ENCODE data around the gene BCL2L11.
A peak's percentile ranks its signal among the peaks of the same experiment; 100 is the strongest.
"Not testable (repeated sequence)": the region's sequence is repeated elsewhere in the genome, so short reads cannot be mapped to it uniquely, and the experiment has no call there.

Gene BCL2L11

GRCh38 chr2:111120253-111121027 is at the start of gene BCL2L11:
TSS of gene BCL2L11 (plus strand) at chr2:111120914. CDS start at chr2:111123746, 2,832 bp downstream.
- peak; percentile 94 for DNase-seq

- DNase-seq: no peak
Observed at GRCh38 chr2:111071600-111072171, 49.0 kb upstream of the BCL2L11 start.

- no peak for DNase-seq
Observed at GRCh38 chr2:111072220-111072871, 48.4 kb upstream of the BCL2L11 start.

DNA sequence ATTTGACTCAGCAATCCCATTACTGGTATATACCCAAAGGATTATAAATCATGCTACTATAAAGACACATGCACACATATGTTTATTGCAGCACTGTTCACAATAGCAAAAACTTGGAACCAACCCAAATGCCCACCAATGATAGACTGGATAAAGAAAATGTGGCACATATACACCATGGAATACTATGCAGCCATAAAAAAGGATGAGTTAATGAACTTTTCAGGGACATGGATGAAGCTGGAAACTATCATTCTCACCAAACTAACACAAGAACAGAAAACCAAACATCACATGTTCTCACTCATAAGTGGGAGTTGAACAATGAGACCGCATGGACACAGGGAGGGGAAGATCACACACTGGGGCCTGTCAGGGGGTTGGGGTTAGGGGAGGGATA is 38.1 kb upstream of the BCL2L11 start:
- not testable (repeated sequence) for DNase-seq

DNA sequence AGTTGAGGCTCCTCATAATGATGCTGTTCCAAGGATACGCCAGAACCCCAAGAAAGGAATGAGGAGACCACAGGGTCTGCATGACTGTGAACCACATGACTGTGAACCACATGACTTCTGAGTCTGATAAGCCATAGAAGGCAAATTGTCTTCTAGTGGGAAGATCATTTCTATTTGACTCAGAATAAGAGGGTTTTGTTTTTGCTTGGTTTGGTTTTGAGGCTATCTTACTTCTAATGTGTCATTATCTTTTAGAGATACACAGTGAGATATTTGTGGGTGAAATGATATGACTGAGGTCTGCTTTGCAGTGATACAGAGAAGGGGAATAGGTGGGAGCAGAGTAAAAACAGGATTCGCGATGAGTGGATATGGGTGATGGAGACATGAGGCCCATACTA is 28.9 kb upstream of the BCL2L11 start:
- no peak for DNase-seq

- no peak for DNase-seq
Observed at GRCh38 chr2:111094691-111095090, 26.0 kb upstream of the BCL2L11 start.

DNA sequence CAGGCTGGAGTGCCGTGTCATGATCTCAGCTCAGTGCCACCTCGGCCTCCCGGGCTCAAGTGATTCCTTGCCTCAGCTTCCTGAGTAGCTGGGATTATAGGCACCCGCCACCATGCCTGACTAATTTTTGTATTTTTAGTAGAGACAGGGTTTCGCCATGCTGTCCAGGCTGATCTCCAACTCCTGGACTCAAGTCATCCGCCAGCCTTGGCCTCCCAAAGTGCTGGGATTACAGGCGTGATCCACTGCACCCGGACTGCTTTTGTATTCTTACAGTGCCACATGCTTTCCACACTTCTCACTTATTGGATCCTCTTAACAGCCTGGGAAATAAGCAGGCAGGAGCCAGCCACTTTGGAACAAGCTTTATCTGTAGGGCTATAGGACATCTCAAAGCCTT is 25.3 kb upstream of the BCL2L11 start:
- no peak for DNase-seq

- no peak for DNase-seq
Observed at GRCh38 chr2:111099402-111099801, 21.3 kb upstream of the BCL2L11 start.

DNA sequence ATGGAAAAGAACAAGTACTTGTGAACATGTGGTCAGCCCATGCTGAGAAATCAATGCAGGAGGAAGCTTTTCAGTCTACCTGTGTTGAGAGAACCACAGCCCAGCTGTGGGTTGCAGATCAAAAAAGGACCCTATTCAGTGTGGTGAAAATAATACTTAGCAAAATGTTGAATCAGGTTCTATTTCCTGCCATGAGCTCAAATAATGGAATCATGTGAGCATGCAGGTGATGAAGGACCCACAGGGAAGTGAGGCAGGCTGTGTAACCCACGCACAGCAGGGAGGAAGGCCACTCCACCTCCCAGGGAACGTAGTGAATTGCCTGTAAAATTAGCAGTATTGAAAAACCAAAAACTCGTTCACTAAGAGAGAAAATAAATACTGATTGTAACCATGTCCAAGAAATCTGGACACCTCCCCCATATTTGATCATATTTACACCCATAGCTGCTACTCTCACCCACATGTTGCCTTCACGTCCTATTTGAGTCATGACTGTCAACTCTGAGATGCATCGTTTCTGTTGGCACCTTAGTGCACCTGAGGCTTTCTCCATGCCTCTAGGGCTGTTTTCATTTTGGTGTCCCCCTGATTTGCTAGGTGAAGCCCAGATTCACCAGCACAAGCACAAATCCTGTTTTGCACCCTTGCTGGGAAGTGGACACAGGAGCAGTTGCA is 20.5 kb upstream of the BCL2L11 start:
- DNase-seq: no peak

DNA sequence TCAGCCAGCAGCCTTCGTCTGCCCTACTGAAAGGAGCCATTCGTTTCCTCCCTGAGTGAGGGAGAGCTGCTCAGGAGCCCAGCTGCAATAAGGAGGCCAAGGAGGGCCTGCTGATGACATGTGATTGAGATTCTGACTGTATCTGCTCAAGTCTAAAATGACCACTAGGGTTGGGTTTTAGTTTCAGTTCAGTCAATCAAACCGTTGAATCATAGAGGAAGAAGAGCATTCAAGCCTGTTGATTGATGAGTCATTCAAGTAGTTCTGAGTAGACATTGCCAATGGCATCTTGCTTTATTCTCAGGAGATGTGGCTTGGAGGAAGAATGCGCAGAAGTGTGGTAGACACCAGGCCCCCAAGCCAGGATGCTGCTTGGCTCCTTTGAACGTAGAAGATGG is 19.9 kb upstream of the BCL2L11 start:
- DNase-seq: peak; percentile 12

- no peak for DNase-seq
Observed at GRCh38 chr2:111101592-111101991, 19.1 kb upstream of the BCL2L11 start.

GRCh38 chr2:111102216-111102615 is 18.5 kb upstream of the BCL2L11 start:
- no peak for DNase-seq

- DNase-seq: no peak
Observed at GRCh38 chr2:111105926-111106325, 14.8 kb upstream of the BCL2L11 start.

GRCh38 chr2:111106706-111107105 is 14.0 kb upstream of the BCL2L11 start:
- DNase-seq: no peak

- no peak for DNase-seq
Observed at GRCh38 chr2:111108745-111109271, 11.9 kb upstream of the BCL2L11 start.

GRCh38 chr2:111111101-111111755 is 9.5 kb upstream of the BCL2L11 start:
- DNase-seq: no peak

DNA sequence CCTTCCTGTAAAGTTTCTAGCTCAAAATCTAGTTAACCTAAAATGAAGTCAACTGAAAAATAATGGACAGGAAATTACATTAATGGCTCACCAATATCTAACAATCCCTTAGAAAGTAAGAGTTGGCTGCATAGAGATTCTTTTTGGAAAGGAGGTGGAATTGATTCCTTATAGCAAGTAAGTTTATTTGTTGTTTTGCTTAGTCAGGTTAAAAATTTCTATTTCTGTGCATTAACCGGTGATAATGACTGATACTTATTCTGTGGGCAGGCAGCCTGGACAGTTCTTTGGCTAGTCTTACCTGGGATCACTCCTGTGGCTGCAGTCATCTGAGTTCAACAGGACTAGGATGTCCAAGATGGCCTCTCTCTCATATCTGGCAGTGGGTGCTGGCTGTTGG is 6.9 kb upstream of the BCL2L11 start:
- no peak for DNase-seq

DNA sequence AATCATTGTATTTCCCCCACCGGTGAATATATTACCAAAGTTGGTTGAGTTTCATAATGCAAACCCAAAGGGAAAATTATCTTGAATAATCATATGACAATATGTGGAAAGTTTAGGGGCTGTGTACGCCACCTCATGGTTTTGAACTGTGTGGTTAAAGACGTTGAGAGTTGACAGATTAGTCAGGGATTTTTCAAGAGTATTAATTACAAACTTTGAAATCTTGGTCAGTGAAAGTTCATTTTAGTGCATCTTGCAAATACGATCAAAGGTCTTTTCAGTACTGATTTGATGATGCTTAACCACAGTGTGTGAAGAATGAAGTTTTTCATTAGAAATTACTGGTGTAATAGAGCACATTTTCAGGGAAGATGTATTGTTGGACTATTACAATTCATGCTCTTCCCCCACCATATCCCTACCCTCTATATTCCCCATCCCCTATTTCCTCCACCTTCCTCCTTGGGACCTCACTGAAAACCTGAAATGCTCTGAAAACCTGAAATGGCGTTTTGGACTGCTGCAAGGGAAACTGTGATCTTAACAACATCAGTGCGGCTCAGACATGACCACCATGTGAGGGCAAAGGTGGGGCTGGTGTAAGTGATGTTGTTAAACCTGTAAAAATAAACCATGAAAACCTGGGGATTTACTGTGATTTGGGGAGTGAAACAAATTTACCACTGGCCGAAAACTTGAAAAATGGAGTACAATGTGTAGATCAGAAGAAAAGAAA is 4.5 kb upstream of the BCL2L11 start:
- no peak for DNase-seq

GRCh38 chr2:111116843-111117597 is 3.7 kb upstream of the BCL2L11 start:
- DNase-seq: peak; percentile 79

DNA sequence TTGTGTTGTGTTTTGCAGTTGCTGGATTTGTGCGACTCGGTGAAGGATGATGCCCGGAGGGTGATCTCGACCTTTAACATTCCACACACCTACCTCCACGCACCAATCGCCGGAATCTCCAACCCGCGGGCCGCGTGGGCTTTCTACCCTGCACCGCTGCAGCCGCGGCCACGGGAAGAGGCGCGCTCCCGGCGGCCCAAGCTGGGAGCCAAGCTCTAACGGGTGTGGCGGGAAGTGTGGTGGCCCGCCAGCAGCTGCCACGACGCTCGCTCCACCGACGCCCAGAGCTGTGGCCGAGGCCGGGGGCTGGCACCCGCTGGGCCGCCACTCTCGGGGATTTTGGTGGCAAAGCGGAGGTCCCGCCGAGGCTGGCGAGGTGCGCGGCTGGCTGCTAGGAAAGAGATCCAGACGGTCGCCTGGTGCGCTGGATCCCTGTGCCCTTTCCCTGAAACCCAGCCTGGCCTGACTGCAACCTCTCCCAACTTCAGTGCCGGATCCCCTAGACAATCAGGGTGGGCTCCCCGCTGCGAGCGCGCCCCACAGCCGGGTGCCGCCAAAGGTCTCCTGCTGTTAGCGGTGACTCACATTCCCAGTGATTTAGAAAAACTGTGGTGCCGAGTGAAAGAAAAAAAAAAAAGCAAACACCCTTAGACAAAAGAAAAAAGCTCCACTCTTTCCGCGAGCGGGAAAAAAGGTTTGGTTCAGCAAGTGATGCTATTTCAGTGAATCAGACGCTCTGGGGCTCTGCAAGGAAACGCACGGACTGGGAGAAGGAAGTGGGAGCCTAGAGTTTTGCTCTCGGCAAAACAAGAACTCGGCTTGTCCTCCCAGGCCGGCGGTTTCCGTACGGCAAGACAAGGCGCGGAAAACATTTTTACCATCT is 2.9 kb upstream of the BCL2L11 start:
- peak; percentile 19 for DNase-seq
